PC-9 (cell line): Measurements from ENCODE around the gene SYNDIG1. TPM values are rescaled to one million over a fixed set of nuclear protein-coding genes. Genes with fewer than 3 reads are reported as not detected.

ENCODE experiments used
- BruUV-seq: library from RNA; stranded (reverse); fragments of 400-500 nt; replicated peaks from 2 replicates; lab custom pipeline; 2021; lab: Mats Ljungman, UMichigan
- CTCF ChIA-PET: fragments of 300-600 bp; sonication (Branson Sonifier 250); formaldehyde crosslinking; loops from one replicate; lab custom pipeline; 2022; ENCODE audit warnings: antibody characterized with exemption; lab: Charles Lee
- POLR2A ChIA-PET: fragments of 300-600 bp; sonication (Branson Sonifier 250); formaldehyde crosslinking; loops from one replicate; lab custom pipeline; 2022; ENCODE audit warnings: antibody characterized with exemption; ENCODE audit not compliant: unreplicated experiment; lab: Charles Lee
- DNase-seq, 2 experiments: peaks; one replicate each; pipeline versions ENCODE4 v3.0.0 to v3.0.0-alpha.2; 2015 to 2022; ENCODE audit warnings: mixed read lengths in 1 of 2
- H2AFZ ChIP-seq: fragments of 200-600 bp; sonication (generic); 2 replicates; pipeline ENCODE4 v1.8.1; 2017; ENCODE audit warnings: antibody characterized with exemption
- H3F3A ChIP-seq: fragments of 200-600 bp; sonication (generic); 2 replicates; pipeline ENCODE4 v1.8.1; 2017; ENCODE audit warnings: antibody characterized with exemption, mild to moderate bottlenecking, low read depth; ENCODE audit not compliant: insufficient read depth
- H3K27ac ChIP-seq: fragments of 200-600 bp; sonication (generic); 2 replicates; pipeline ENCODE4 v1.6.1; 2016; ENCODE audit warnings: mixed run types
- H3K27me3 ChIP-seq: fragments of 200-600 bp; sonication (generic); 2 replicates; pipeline ENCODE4 v1.6.1; 2016; ENCODE audit warnings: low read depth, mixed run types; ENCODE audit not compliant: insufficient read depth
- H3K36me3 ChIP-seq: fragments of 200-600 bp; sonication (generic); 2 replicates; pipeline ENCODE4 v1.6.1; 2016; ENCODE audit warnings: low read depth, mixed run types
- H3K4me1 ChIP-seq: fragments of 200-600 bp; sonication (generic); replicated peaks from 2 replicates; pipeline ENCODE4 v1.6.1; 2016; ENCODE audit warnings: mixed run types; ENCODE audit not compliant: insufficient read depth
- H3K4me2 ChIP-seq: fragments of 200-600 bp; sonication (generic); 2 replicates; pipeline ENCODE4 v1.6.1; 2017; ENCODE audit warnings: mixed run types
- H3K4me3 ChIP-seq: fragments of 200-600 bp; sonication (generic); 2 replicates; pipeline ENCODE4 v1.6.1; 2016; ENCODE audit warnings: mixed run types
- H3K79me2 ChIP-seq: fragments of 200-600 bp; sonication (generic); 2 replicates; pipeline ENCODE4 v1.6.1; 2017; ENCODE audit warnings: low read depth, mixed run types
- H3K9me2 ChIP-seq: fragments of 200-600 bp; sonication (generic); 2 replicates; pipeline ENCODE4 v1.8.1; 2017; ENCODE audit warnings: mild to moderate bottlenecking; ENCODE audit not compliant: insufficient read depth
- H3K9me3 ChIP-seq: fragments of 200-600 bp; sonication (generic); 2 replicates; pipeline ENCODE4 v1.8.1; 2016; ENCODE audit warnings: low read depth; ENCODE audit not compliant: insufficient read depth
- H4K20me1 ChIP-seq: fragments of 200-600 bp; sonication (generic); 2 replicates; pipeline ENCODE4 v1.8.1; 2017; ENCODE audit not compliant: insufficient read depth
- EZH2 ChIP-seq: fragments of 200-600 bp; sonication (generic); IDR thresholded peaks from 2 replicates; pipeline ENCODE4 v1.8.0; 2017; ENCODE audit warnings: antibody characterized with exemption, low read depth
- intact Hi-C: fragments of 100-400 bp; cut with micrococcal nuclease; formaldehyde crosslinking; loops from one replicate; pipeline ENCODE4 v1.10.0; 2022; ENCODE audit not compliant: unreplicated experiment
- total RNA-seq: library from RNA; stranded (reverse); gene quantifications from 2 replicates; pipeline ENCODE4 v1.2.3, GENCODE V29; 2021
- TF ChIP-seq, protein P1 (sequence below): fragments of 200-600 bp; sonication (generic); conservative IDR thresholded peaks from 2 replicates; pipeline ENCODE4 v1.6.1; 2017; ENCODE audit warnings: mixed run types, antibody characterized with exemption, mild to moderate bottlenecking, moderate library complexity

The SYNDIG1 gene
- total RNA-seq, 1 experiment from 2014 or later = 0.17 TPM

DNA sequence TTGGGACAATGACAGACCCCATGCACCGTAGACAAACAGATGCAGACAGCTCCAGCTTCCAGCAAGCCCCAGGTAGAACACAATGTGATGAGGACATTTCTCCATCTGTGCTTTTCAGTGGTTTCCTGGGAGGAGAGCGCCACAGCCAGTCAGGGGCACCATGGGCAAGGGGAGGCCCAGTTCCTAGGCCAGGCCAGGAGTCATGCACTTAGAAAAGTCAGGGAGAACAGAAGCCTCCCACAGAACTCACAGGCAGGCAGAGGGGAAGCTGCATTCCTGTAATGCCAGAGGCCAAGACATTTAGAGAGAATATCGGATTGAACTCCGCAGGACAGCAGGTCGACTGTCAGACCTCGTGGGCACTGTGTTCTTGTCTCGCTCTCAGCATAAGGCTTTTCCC is 9.2 kb downstream of the SYNDIG1 start:
- no peak overlapping the region for H3K4me2 ChIP-seq
- H3K4me3 ChIP-seq = no peak overlapping the region
- H3K27me3 ChIP-seq = no peaks in the 10 kb centered on the region
- CTCF ChIA-PET = no interaction called here
- no peaks in the 10 kb centered on the region for H3K36me3 ChIP-seq
- no peaks in the 10 kb centered on the region for H3K4me1 ChIP-seq
- no peaks in the 10 kb centered on the region for H4K20me1 ChIP-seq
- POLR2A ChIA-PET = interaction anchor here (0.6 kb wide), 1 partner anchor 435 kb away, joined by 4 read pairs; no protein-coding TSS in a partner anchor
- no peak overlapping the region for H3K27ac ChIP-seq
- BruUV-seq = no TSS peak
- no peaks in the 10 kb centered on the region for H3K9me2 ChIP-seq
- intact Hi-C loops = loop anchor here (10.0 kb wide), 1 partner anchor 436 kb away; no protein-coding TSS in a partner anchor
- H3K79me2 ChIP-seq = no peaks in the 10 kb centered on the region
- no peaks in the 10 kb centered on the region for H3F3A ChIP-seq
- no peak for DNase-seq
- H3K9me3 ChIP-seq = no peaks in the 10 kb centered on the region
- H2AFZ ChIP-seq = no peak overlapping the region
- TF ChIP-seq EZH2 = no peak
- TF ChIP-seq, protein P1, sequence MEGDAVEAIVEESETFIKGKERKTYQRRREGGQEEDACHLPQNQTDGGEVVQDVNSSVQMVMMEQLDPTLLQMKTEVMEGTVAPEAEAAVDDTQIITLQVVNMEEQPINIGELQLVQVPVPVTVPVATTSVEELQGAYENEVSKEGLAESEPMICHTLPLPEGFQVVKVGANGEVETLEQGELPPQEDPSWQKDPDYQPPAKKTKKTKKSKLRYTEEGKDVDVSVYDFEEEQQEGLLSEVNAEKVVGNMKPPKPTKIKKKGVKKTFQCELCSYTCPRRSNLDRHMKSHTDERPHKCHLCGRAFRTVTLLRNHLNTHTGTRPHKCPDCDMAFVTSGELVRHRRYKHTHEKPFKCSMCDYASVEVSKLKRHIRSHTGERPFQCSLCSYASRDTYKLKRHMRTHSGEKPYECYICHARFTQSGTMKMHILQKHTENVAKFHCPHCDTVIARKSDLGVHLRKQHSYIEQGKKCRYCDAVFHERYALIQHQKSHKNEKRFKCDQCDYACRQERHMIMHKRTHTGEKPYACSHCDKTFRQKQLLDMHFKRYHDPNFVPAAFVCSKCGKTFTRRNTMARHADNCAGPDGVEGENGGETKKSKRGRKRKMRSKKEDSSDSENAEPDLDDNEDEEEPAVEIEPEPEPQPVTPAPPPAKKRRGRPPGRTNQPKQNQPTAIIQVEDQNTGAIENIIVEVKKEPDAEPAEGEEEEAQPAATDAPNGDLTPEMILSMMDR = no peak

DNA sequence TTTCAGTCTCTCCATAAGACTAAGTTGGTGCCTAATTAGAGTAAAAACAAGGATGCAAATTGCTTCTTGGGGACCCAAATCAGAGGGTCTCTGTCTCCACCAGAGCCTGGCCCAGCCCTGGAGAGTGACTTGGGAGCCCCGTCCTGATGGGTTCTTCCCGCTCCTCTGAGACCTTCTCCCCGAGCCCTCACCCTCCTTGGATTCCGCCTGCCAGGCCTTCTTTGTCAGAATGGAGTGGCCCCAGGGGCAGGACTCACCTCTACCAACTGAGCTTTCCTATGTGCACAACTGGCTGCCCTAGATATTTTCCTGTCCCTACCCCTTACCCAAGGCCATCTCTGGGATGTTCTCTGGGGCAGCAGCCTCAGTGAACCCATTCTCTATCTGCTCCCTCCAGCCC is 9.7 kb downstream of the SYNDIG1 start:
- Histone ChIP-seq H3F3A (no peaks in the 10 kb centered on the region), H3K27ac (no peak overlapping the region), H3K9me3 (no peaks in the 10 kb centered on the region), H3K4me2 (no peak overlapping the region), H3K27me3 (no peaks in the 10 kb centered on the region), H3K79me2 (no peaks in the 10 kb centered on the region), H3K36me3 (no peaks in the 10 kb centered on the region), H3K4me1 (no peaks in the 10 kb centered on the region), H2AFZ (no peak overlapping the region), H3K4me3 (no peak overlapping the region), H4K20me1 (no peaks in the 10 kb centered on the region), H3K9me2 (no peaks in the 10 kb centered on the region)
- no TSS peak for BruUV-seq
- DNase-seq = no peak
- ChIA-PET CTCF (no interaction called here), POLR2A (no interaction called here)
- TF ChIP-seq, protein P1 = no peak
- no peak for TF ChIP-seq EZH2
- intact Hi-C loops = loop anchor here (10.0 kb wide), 1 partner anchor 436 kb away; no protein-coding TSS in a partner anchor

DNA sequence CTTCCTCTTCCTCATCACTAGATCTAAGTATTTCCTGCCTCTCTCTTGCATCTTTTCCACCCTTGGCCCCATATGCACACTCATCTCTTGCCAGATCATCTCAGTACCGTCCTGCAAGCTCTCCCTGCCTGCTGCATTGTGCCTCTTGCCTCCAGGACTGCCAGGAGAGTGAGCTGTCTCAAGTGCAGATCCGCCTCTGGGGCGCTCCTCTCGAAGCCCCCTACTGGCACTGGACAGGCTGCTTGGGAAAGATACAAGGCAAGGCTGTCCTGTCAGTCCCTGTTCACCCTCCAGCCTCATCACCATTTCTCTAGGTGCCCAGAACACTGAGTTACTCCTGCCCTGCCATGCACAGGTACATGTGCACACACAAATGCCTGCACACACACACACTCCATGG is 10.2 kb downstream of the SYNDIG1 start:
- Histone ChIP-seq H3K9me3 (no peaks in the 10 kb centered on the region), H3F3A (no peaks in the 10 kb centered on the region), H2AFZ (no peak overlapping the region), H4K20me1 (no peaks in the 10 kb centered on the region), H3K36me3 (no peaks in the 10 kb centered on the region), H3K27ac (no peak overlapping the region), H3K27me3 (no peaks in the 10 kb centered on the region), H3K4me1 (no peaks in the 10 kb centered on the region), H3K9me2 (no peaks in the 10 kb centered on the region), H3K4me3 (no peak overlapping the region), H3K4me2 (no peak overlapping the region), H3K79me2 (no peaks in the 10 kb centered on the region)
- ChIA-PET CTCF (no interaction called here), POLR2A (no interaction called here)
- TF ChIP-seq EZH2 = no peak
- no peak for DNase-seq
- intact Hi-C loops = loop anchor here (10.0 kb wide), 1 partner anchor 435 kb away; no protein-coding TSS in a partner anchor
- BruUV-seq = no TSS peak

DNA sequence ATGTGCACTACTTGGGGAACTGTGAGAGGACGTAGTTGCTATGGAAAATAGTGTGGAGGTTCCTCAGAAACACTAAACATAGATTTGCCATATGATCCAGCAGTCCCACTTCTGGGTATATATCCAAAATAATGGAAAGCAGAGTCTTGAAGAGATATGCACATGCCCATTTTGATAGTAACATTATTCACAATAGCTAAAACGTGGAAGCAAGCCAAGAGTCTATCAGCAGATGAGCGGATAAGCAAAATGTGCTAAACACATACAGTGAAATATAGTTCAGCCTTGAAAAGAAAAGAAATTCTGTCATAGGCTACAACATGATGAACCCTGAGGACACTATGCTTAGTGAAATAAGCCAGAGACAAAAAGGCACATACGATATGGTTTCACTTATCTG is 11.1 kb downstream of the SYNDIG1 start:
- no peaks in the 10 kb centered on the region for H4K20me1 ChIP-seq
- TF ChIP-seq, protein P1 = no peak
- no peak for TF ChIP-seq EZH2
- DNase-seq = no peak
- no peaks in the 10 kb centered on the region for H3F3A ChIP-seq
- H3K9me2 ChIP-seq = no peaks in the 10 kb centered on the region
- no peaks in the 10 kb centered on the region for H3K4me1 ChIP-seq
- no TSS peak for BruUV-seq
- no peak overlapping the region for H3K27ac ChIP-seq
- H3K79me2 ChIP-seq = no peaks in the 10 kb centered on the region
- no peak overlapping the region for H3K4me2 ChIP-seq
- intact Hi-C loops = no loop called here
- no peaks in the 10 kb centered on the region for H3K27me3 ChIP-seq
- no peak overlapping the region for H3K4me3 ChIP-seq
- H3K9me3 ChIP-seq = no peaks in the 10 kb centered on the region
- ChIA-PET POLR2A (no interaction called here), CTCF (no interaction called here)
- H3K36me3 ChIP-seq = no peaks in the 10 kb centered on the region
- no peak overlapping the region for H2AFZ ChIP-seq
